Activated CD8-positive, alpha-beta memory T cell treated with anti-CD3 and anti-CD28 coated beads, Interleukin-2, amount 50 U/mL, for 1 hour (primary cell): ENCODE data around the gene CNTNAP5.

Source experiments
- DNase-seq: peaks from one replicate; pipeline ENCODE4 v3.0.0-alpha.2; 2020; ENCODE audit errors: extremely low read depth

CNTNAP5 gene

DNA sequence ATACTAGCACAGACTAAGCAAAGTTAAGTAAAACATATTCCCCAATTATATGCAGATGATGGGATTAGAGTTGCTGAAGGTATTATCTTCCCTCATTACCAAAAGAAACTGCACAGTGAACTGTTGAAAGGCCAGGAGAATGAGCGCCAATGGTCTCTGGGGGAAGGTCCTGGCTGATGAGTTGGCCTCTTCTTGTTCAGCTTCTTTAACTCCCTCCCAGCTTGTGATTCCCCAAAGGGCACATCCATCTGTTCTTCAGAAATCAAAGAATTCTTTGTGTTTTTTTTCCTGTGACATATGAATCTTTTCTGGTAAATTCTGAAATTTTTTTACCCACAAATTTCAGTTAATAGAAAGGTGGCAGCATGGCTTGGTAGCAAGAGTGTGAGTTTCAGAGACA, 667.6 kb downstream of the CNTNAP5 start:
- DNase-seq = no peak

DNA sequence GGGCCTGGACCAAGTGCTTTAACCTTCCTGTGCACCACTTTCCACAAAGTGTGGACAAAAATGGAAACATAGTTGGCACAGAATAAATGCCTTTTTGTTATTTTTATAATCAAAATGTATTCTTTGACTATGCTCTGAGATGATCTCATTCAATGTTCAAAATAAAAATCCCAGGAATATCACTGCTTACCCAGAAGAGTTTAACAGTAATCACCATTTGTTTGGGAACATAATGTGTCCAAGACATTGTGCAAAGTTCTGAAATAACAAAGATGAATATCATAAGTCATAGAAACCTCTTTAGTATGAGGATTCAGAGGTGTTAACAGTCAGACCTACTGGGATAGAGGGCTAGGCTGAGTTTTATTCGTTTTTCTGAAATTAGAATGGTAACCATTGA, 668.1 kb downstream of the CNTNAP5 start:
- DNase-seq = no peak

DNA sequence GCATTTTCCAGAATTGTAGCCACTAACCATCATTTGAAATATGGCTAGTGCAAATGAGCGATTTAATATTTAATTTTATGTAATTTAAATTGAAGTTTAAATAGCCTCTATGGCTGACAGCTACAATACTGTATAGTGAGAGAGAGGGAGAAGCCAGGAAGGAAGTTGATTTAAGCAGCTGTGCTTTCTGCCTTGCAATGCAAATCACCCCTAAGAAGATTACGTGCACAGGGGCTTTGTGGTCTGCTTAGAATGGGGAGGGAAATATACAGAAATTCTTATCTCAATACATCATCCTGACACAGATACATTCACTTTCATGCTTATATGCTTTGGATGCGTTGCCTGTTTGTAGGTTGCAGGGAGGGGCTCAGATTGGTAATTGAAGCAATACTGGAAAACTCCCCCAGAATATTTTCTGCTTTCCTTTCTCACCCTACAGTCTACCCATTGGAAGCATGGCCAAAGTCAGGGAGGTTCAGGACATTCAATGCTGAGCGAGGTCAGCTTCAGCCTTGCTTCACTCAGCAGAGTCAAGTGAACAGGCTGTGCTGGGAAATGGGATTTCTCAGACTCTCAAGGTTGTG, 674.0 kb downstream of the CNTNAP5 start:
- no peak for DNase-seq

DNA sequence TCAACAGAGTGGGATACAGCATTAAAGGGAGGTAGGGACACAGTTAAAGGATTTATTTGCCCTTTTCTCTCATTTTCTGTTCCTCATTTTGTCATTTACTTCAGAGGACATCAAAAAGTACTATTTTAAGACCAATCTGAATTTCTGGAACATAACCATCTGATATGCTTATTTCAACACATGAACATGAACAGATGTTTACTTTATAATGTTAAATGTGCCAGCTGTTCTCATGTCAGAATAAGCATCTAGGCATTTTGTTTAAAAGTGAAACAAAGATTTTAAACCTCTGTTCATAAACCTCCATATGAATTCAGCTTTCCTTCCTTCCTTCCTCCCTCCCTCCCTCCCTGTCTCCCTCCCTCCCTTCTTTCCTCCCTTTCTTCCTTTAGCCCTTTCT, 677.7 kb downstream of the CNTNAP5 start:
- DNase-seq = no peak

DNA sequence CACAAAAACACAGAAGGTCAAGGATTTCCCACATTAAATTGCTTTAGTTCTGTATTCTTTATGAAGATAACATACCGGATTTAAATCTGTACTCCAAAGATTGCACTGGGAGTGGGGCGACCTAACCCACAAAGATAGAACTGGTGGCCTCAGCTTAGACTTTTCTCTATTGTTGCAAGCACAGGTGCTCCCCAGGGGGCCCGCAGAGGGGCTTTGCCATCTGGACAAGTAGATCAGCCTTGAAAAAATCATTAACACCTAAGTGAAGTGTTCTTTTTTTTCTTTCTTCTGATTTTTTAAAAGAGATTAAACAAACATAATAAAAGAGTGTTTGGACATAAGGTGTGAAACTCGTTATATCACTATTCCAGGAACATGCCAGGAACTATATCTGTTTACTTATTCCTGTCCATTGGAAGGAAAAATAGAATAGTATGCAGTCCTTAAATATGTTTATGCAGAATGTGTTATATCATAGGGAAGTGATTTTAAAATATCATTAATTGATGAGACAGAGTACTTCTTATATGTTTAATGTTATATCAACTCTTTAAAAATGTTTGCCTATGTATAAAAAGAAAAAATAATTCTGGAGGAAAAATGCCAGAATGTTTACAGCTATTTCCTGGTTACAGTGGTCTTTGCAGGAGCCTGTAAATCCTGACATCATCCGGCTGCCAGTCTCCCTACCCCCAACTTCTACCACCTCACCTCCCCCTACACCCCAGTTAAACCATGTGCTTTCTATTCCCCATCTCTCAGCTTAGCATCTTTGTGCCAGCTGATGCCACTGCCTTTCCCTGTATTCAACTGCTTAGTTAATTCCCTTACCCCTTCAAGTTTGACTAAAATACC, 679.2 kb downstream of the CNTNAP5 start:
- no peak for DNase-seq

DNA sequence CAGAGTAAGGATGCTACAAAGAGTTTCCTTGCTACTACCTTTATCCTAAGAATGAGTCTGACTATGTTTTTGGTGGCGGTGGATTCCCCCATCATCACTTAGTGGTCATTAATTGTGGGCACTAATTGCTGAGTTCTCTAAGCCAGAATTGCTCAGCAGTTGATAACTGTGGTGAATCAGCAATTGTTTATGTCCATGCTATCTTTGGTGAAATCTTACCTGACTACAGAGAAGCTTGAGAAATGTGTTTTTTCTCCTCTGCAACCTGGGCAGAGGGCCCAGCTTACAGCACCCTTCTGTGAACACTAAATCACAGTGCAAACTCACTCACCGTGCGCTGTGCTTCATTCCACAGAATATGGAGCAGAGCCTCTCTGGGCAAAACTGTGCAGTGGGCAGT, 683.6 kb downstream of the CNTNAP5 start:
- DNase-seq = no peak

DNA sequence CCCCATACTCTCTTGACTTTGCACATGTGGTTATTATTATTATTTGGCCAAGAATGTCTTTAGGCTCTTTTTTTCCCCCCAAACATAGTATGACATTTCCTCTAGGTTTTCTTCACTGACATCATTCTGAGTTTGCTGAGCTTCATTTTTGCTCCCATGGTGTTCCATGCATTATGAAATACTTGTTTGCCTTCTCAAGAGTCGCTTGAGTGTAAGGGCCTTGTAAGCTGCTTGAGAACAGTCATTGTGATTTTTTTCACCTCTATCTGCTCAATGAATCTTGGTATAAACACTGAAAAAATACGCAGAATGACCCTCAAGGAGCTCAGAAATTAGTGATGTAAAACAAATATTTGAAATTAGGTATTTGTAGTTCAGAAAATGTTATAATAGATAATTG, 688.9 kb downstream of the CNTNAP5 start:
- no peak for DNase-seq

DNA sequence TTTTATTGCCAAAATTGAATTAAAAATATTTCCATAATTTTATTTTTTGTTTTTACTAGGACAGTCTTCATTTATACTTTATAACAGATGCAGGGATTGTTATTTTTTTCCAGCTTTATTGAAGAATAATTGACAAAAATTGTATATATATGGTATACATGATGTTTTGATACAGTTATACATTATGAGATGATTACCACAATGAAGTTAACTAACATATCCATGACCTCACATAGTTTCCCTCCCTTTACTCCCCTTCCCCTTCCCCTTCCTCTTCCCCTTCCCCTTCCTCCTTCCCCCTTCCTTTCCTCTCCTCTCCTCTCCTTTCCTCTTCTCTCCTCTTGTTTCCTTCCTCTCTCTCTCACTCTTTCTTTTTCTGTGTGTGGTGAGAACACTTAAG, 700.1 kb downstream of the CNTNAP5 start:
- no peak for DNase-seq

DNA sequence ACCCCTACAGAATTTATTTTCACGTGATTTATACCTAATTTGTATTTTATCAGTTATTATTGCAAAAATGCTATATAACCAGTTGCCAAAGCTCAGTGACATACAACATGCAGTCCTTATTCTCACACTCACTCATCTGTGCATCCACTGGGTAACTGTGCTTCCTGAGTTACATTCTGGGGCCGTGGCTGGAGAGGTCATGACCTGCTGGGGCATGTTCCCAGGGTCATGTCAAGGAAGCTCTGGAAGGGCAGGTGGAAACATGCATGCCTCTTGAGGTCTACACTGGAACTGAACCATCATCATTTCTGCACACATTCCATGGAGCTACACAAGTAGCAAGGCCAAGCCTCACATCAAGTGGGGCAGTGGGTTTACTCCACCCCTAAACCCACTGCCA, 715.5 kb downstream of the CNTNAP5 start:
- no peak for DNase-seq

DNA sequence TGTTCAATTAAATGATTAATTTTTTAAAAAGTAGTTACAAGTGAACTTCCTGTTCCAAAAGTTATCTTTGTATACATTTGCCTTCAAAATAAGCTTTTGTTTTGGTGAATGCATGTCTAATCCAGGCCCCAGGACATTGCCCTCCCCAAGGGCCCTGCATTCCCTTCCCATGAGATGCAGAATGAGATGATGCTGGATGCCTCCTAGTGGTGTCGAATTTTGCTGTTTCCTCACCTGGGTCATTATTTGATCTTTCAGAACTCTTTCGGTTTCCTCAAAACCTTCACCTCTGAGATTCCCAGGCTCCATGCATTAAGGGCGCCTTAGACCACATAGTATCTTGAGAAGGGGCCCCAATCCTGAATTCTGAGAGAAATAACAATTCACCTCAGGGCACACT, 728.8 kb downstream of the CNTNAP5 start:
- DNase-seq = no peak

DNA sequence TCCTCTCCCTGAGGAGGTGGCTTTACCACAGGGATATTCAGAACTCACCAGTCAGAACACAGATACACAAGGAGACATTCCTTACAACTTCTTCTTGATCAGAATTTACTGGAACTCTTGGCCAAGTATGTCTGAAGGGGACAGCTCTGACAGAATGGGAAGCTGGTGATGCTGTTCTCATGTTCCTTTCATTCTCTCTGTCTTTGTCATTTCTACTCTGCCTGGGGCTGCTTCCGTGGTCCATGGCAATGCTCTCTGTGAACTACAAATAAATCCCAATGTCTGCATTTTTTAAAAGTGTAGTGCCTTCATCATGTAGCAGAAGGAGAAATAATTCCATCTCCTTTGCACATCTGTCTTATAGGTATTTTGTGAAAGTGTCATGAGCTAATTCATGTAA, 730.3 kb downstream of the CNTNAP5 start:
- DNase-seq = no peak

DNA sequence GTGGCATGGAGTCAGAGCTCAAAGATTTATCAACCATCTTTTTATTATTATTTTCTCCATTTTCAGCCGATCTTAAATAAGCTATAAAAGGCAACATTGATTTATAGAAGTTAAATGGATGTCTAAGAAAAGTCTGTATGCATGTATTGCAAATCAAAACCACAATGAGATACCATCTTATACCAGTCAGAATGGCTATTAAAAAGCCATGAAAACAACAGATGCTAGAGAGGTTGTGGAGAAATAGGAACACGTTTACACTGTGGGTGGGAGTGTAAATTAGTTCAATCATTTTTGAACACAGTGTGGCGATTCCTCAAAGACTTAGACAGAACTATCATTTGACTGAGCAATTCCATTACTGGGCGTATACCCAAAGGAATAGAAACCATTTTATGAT, 731.0 kb downstream of the CNTNAP5 start:
- no peak for DNase-seq

DNA sequence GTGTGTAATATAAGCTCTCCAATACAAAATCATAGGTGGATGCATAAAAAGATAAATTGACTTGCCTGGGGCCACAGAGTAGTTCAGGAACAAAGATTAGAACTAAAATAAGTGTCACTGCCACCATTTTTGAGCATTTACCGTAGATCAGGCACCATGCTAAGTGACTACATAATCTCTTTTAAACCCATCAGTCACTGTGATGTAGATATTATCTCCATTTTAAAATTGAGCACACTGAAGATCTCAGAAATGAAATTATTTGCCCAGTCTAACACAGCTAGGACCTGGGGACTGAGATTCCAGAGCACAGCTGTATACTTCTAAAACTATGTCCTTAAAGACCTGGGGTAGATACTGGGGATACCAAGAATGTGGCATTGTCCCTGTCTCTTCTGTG, 737.3 kb downstream of the CNTNAP5 start:
- no peak for DNase-seq

DNA sequence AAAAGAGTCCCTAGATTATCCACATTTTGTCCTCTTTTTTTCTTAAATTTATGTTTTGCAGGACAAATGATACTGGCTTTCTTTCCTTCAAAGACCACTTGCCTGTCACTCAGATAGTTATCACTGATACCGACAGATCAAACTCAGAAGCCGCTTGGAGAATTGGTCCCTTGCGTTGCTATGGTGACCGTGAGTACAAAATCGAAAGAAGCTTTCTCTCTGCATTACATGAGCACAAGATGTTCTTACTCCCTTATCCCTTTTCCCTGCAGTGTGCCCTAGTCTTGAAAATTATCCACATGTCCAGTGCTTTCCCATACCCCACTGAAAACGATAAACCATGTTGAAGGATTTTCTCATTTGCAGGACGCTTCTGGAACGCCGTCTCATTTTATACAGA, 738.5 kb downstream of the CNTNAP5 start:
- no peak for DNase-seq

DNA sequence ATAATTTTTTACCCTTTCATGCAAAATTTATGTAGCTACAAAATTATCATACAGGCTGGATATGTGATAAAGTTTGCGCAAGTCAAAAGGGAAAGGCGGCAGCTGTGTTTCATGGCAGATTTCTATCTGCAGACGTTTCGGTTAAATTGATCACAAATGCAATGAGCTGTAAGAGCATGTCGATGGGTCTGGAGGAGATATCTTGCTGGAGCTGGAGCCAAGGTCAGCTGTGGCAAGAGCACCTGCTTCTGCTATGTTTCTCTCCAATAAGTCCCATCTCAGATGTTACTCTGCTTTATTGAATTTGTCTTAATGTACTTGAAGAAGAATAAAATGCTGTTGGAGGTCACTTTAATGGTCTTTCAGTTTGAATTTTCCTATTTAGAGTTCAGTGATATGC, 749.7 kb downstream of the CNTNAP5 start:
- no peak for DNase-seq

DNA sequence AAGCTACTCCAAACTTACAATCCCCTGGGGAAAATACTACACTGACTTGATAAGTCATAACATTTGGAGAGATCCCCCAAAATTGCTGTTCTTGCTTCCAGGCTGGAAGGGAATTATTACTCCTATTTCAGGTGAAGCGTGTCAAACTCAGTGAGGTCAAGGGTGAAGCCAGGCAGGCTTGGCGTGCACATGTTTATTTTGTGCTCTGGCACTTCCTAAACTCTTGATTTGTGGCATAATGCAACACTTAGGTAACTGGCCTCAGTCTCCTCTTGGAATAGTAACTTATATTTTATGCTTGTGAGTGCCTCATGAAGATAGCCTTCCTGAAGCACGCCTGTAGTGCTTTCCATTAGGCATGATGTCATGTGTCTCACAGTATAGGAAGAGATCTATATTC, 751.2 kb downstream of the CNTNAP5 start:
- DNase-seq = no peak

DNA sequence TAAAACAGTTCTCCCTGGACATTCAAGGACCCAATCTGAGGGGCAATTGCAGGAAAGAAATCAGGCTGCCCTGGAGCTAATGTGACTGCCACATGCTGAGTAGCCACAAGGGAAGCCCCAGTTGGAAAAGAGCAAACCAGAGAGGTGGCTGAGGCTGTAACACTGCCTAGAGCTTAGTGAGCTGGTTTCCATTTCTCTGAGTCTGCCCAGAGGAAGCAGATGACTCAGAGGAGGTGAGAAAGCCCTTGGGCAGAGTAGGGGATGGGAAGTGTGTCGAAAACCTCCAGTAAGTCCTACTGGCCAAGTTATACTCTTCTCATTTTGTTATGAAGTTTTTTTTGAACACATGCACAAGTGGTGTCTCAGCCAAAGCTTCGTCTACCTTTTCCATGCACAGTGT, 753.0 kb downstream of the CNTNAP5 start:
- DNase-seq = no peak

DNA sequence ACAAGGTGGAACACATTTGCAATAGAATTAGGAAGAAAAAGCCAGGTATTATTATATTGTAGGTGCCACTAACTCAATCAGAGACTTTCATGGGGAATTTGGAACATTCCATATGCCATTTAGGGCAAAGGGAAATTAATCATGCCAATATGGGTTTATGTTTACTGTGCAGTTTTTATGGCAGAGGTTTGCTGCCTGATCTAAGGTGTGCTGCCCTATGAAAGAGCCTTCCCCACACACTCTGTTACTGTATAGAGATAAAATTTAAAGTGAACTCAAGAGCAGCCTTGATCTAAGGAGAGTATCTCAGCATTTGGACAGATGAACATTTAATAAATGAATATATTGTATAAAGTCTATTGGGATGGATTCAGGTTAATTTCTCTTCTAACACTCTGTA, 771.6 kb downstream of the CNTNAP5 start:
- DNase-seq = no peak

DNA sequence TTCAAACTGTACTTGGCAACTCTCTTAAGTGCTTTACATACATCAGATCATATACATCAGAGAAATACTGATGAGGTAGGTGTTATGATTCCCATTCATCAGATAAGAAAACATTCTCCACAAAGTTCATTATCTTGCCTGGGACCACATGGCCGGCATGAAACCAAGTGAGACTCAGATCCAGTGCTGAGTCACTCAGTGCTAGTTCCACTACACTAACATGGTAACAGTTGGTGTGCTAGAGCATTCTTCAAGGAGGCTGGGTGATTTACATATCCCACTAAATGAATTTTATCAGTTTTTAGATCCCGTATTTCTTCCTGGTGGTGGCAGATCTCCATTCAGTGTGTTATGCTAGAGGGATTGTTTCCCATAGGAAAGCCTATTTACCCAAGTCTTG, 772.0 kb downstream of the CNTNAP5 start:
- no peak for DNase-seq

DNA sequence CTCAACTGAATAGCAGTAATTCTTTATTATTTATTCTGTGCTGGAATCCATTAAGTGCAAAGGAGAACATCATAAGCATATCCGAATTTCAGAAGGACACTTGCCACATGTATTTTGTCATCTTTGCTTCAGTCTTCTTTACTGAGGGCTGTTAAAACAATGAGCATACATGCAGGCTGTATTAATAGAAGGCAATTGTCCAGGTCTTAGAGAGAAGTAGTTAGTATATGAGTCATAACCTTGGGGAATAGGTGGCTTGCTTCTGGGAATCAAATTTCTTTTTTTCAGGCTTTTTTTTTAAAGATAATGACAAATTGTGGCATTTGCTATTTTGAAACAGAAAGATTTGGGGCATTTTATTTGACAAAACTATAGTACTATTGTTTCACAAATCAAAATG, 773.5 kb downstream of the CNTNAP5 start:
- DNase-seq = no peak

DNA sequence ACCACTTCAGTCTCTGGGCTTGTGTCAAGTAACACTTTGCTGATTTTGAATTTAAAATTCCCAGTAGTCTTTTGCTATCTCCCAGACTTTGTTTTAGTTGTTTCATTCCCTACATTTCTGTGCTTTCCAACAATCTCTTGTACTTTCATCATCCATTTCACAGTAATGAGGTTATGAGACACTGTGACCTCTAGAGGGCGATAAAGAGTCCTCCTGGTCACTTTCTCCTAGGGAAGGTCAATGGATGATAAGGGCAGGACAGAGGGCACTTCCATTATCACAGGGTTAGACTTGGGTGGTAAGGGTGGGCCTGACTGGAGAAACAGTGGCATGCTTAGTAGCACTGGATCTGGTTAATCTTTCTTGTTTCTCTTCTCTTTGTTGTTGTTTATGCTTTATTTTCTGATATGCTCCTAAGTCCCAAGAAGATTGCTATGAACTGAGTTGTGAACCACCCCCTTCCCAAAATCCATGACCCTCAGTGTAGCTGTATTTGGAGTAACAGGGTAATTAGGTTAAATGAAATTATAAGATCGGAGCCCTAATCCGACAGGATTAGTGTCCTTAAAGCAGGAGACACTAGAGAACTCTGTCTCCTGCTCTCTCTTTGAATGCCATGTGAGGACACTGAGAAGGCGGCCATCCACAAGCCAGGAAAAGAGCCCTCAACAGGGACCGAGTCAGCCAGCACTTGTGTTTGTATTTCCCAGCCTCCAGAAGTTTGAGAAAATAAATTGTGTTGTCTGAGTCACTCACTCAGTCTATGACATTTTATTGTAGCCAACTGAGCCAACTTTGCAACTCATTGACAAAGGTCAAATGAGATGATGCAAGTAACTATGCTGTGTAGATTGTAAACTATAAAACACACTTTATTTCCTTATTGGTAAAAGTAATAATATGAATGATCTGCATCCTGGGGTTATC, 779.2 kb downstream of the CNTNAP5 start:
- DNase-seq = no peak

DNA sequence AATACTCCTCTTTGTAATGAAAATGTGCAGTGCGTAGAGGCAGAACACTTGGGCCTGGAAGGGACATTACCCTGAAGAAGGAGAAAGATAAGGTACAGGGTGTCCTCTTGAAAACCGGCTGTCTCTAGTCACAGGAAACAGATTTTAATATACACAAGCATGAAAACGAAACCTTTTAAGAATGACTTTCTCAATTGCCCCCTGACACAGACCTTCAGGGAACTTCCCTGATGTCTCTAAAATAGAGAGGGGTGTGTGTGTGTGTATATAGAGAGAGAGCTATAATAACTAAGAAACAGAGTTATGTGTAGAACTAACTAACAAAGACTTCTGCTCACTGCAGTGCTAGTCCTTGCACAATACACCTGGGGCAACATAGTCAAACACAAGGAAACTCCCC, 780.0 kb downstream of the CNTNAP5 start:
- no peak for DNase-seq

DNA sequence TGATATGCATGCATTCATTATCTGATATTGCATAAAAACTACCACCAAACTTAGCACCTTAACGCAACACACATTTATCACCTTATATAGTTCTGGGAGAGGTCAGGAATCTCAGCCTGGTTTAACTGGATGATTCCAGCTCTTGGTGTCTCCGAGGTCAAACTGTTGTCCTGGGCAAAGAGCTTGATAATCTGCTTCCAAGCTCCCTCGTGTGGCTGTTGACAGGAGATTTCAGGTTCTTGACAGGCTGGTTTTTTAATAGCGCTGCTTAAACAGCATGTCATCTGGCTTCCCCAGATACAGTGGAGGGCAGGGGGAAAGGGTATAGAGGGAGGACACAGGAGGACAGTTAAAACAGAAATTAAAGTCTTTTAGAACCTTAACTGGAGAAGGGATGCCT, 785.0 kb downstream of the CNTNAP5 start:
- no peak for DNase-seq
